ENCODE results near the gene SFI1.

SFI1 gene

GRCh38 chr22:31661851-31662667 lies 165.7 kb downstream of the SFI1 start, which contains the start of gene PISD:
Gene PISD, minus strand, starts transcription at chr22:31662215. Its CDS starts 7 bp downstream, at chr22:31662208.
- H3K9me3 Mint-ChIP-seq, result no peaks in the 10 kb centered on the region
- H3K36me3 Mint-ChIP-seq (ENCODE audit: low read depth), result no peaks in the 10 kb centered on the region
- peak within 1 kb of the TSS; percentile 98 to 99 (median 99) for H3K4me3 Mint-ChIP-seq
- TF ChIP-seq, protein P1, sequence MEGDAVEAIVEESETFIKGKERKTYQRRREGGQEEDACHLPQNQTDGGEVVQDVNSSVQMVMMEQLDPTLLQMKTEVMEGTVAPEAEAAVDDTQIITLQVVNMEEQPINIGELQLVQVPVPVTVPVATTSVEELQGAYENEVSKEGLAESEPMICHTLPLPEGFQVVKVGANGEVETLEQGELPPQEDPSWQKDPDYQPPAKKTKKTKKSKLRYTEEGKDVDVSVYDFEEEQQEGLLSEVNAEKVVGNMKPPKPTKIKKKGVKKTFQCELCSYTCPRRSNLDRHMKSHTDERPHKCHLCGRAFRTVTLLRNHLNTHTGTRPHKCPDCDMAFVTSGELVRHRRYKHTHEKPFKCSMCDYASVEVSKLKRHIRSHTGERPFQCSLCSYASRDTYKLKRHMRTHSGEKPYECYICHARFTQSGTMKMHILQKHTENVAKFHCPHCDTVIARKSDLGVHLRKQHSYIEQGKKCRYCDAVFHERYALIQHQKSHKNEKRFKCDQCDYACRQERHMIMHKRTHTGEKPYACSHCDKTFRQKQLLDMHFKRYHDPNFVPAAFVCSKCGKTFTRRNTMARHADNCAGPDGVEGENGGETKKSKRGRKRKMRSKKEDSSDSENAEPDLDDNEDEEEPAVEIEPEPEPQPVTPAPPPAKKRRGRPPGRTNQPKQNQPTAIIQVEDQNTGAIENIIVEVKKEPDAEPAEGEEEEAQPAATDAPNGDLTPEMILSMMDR (IDR thresholded peaks at IDR 0.05; ENCODE audit: unreplicated experiment in 3 of 3), result no peak
- H3K4me1 Mint-ChIP-seq, result peaks cover 18% of the 10 kb centered on the region
- no peaks in the 10 kb centered on the region for H3K27me3 Mint-ChIP-seq (ENCODE audit: low read depth)
- H3K27ac Mint-ChIP-seq, result peak within 1 kb of the TSS; percentile 89 to 98 (median 94)

- Mint-ChIP-seq H3K4me1 (peaks cover 18% of the 10 kb centered on the region), H3K27me3 (ENCODE audit: low read depth) (no peaks in the 10 kb centered on the region), H3K4me3 (peak overlapping the region; percentile 98 to 99 (median 99)), H3K9me3 (no peaks in the 10 kb centered on the region), H3K36me3 (ENCODE audit: low read depth) (no peaks in the 10 kb centered on the region), H3K27ac (peak overlapping the region; percentile 89 to 98 (median 94))
- TF ChIP-seq, protein P1 (IDR thresholded peaks at IDR 0.05; ENCODE audit: unreplicated experiment in 3 of 3), result no peak
These were observed 166.3 kb downstream of the SFI1 start for GRCh38 chr22:31662668-31663037.
